Lower lobe of right lung (tissue), 2 donors: ENCODE measurements around the gene XPNPEP3. TPM values are rescaled to one million over a fixed set of nuclear protein-coding genes. Genes with fewer than 3 reads are reported as not detected.
A peak's percentile ranks its signal among the peaks of the same experiment; 100 is the strongest.

Experiments used
- ATAC-seq, 2 donors: fragments of 200-7000 bp; cut with Tn5 transposase; one replicate each; pipeline ENCODE4 v1.9.1; 2020 to 2022; ENCODE audit warnings: mild to moderate bottlenecking in 2 of 2, moderate library complexity in 2 of 2
- DNase-seq: peaks from one replicate; pipeline ENCODE4 v3.0.0-alpha.2; 2020
- H3K27ac ChIP-seq: fragments of 200-600 bp; one replicate; pipeline ENCODE4 v1.8.0; 2022
- H3K27me3 ChIP-seq: fragments of 200-600 bp; one replicate; pipeline ENCODE4 v1.8.0; 2022; ENCODE audit warnings: low read depth
- H3K36me3 ChIP-seq: fragments of 200-600 bp; one replicate; pipeline ENCODE4 v1.8.0; 2022; ENCODE audit warnings: mild to moderate bottlenecking
- H3K4me1 ChIP-seq: fragments of 200-600 bp; one replicate; pipeline ENCODE4 v1.8.0; 2022
- H3K4me3 ChIP-seq: fragments of 200-600 bp; one replicate; pipeline ENCODE4 v1.8.0; 2022; ENCODE audit warnings: mild to moderate bottlenecking
- H3K9me3 ChIP-seq: fragments of 200-600 bp; one replicate; pipeline ENCODE4 v1.8.0; 2022
- CTCF ChIP-seq: fragments of 200-600 bp; IDR thresholded peaks from one replicate; pipeline ENCODE4 v1.8.0; 2022; ENCODE audit warnings: antibody characterized with exemption, mild to moderate bottlenecking
- intact Hi-C: fragments of 100-400 bp; cut with DNase I; formaldehyde crosslinking; loops from one replicate; pipeline ENCODE4 v1.11.0; 2022
- long read RNA-seq: library from polyadenylated mRNA; unstranded; transcript quantifications from one replicate; pipeline ENCODE4 v2.0.0, GENCODE V29; 2021
- total RNA-seq: library from RNA; stranded (reverse); fragmentation: NEBNext Ultra II Directional; extraction: Animal tissue kit (Norgen Biotek cat#: 25700); gene quantifications from one replicate; pipeline ENCODE4 v1.2.1, GENCODE V29; 2021
- donor health status: DM: no; HTN: yes; CAD: no; lungs with severe emphysema.

XPNPEP3 gene
- 19.1 TPM for total RNA-seq
- long read RNA-seq, full-length matches to known transcripts: 13 of 31 reads
- long read RNA-seq, partial matches to known transcripts: 6 of 31 reads
- long read RNA-seq, other reads (novel, unspliced or antisense): 12 of 31 reads

GRCh38 chr22:40856513-40857308 lies at the start of gene XPNPEP3, which contains the start of gene ST13:
Gene XPNPEP3 (plus strand): TSS chr22:40857148. CDS start chr22:40857182, 34 bp downstream.
Gene ST13 (minus strand): TSS chr22:40856639. CDS start chr22:40856540, 99 bp downstream.
- Histone ChIP-seq H3K4me3 (peak within 1 kb of the TSS; percentile 89), H3K27me3 (no peaks in the 10 kb centered on the region), H3K9me3 (no peaks in the 10 kb centered on the region), H3K4me1 (peaks cover 47% of the 10 kb centered on the region), H3K27ac (peak within 1 kb of the TSS; percentile 94), H3K36me3 (peaks cover 3% of the 10 kb centered on the region)
- peak; percentile 99 for DNase-seq
- TF ChIP-seq CTCF: peak; percentile 22
- intact Hi-C loops: no loop called here
- peak; percentile 98 to 99 for ATAC-seq

- Histone ChIP-seq H3K4me3 (no peak overlapping the region), H3K9me3 (no peaks in the 10 kb centered on the region), H3K4me1 (peaks cover 8% of the 10 kb centered on the region), H3K27ac (no peak overlapping the region), H3K27me3 (no peaks in the 10 kb centered on the region), H3K36me3 (no peaks in the 10 kb centered on the region)
- no peak for DNase-seq
- peak in 1 of 2 donors; percentile 62 for ATAC-seq
- intact Hi-C loops: no loop called here
- TF ChIP-seq CTCF: no peak
Measured at GRCh38 chr22:40808018-40808841, 48.7 kb upstream of the XPNPEP3 start.

GRCh38 chr22:40813912-40814315 lies 43.0 kb upstream of the XPNPEP3 start:
- ATAC-seq: no peak
- Histone ChIP-seq H3K27ac (no peak overlapping the region), H3K36me3 (no peaks in the 10 kb centered on the region), H3K4me1 (peaks cover 22% of the 10 kb centered on the region), H3K9me3 (no peaks in the 10 kb centered on the region), H3K27me3 (no peaks in the 10 kb centered on the region), H3K4me3 (no peak overlapping the region)
- DNase-seq: no peak
- no peak for TF ChIP-seq CTCF
- intact Hi-C loops: no loop called here

- H3K27me3 ChIP-seq: no peaks in the 10 kb centered on the region
- intact Hi-C loops: no loop called here
- peaks cover 6% of the 10 kb centered on the region for H3K36me3 ChIP-seq
- H3K27ac ChIP-seq: no peak overlapping the region
- ATAC-seq (no peak), DNase-seq (no peak)
- H3K4me1 ChIP-seq: peaks cover 24% of the 10 kb centered on the region
- no peaks in the 10 kb centered on the region for H3K9me3 ChIP-seq
- H3K4me3 ChIP-seq: peak overlapping the region; percentile 97
- no peak for TF ChIP-seq CTCF
Measured at GRCh38 chr22:40817737-40818136, 39.2 kb upstream of the XPNPEP3 start.

- H3K36me3 ChIP-seq: peaks cover 11% of the 10 kb centered on the region
- no peaks in the 10 kb centered on the region for H3K9me3 ChIP-seq
- H3K27ac ChIP-seq: peak overlapping the region; percentile 77
- peak overlapping the region; percentile 97 for H3K4me3 ChIP-seq
- peaks cover 24% of the 10 kb centered on the region for H3K4me1 ChIP-seq
- ATAC-seq (no peak), DNase-seq (no peak)
- intact Hi-C loops: no loop called here
- TF ChIP-seq CTCF: no peak
- H3K27me3 ChIP-seq: no peaks in the 10 kb centered on the region
Measured at GRCh38 chr22:40818192-40818746, 38.7 kb upstream of the XPNPEP3 start.
